Fibroblast of upper back skin (primary cell): ENCODE measurements around the gene CFAP210.
"Not testable (repeated sequence)": the region's sequence is repeated elsewhere in the genome, so short reads cannot be mapped to it uniquely, and the experiment has no call there.

Source experiments
- DNase-seq: peaks from one replicate; pipeline ENCODE4 v3.0.0-alpha.2; 2013

The CFAP210 gene

GRCh38 chr2:169670937-169671336, 23.3 kb downstream of the CFAP210 start:
- DNase-seq: no peak

DNA sequence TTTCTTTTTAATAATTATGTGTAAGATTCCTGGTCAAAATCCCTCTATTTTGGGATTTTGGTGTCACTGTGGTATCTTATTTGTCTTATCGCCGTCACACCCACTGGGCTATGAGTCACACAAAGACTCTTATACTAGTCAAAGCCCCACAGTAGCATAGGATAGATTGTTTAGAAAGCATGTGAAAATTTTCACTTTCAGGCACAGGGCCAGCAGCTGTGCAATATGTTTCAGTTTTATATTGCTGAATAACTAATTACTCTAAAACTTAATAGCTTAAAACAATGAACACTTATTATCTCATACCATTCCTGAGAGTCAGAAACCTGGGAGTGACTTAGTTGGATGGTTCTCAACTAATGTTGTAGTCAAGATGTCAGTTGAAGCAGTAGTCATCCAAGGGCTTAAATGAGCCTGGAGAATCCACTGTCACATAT, 24.0 kb downstream of the CFAP210 start:
- peak; percentile 13 for DNase-seq

GRCh38 chr2:169667583-169667982, 26.6 kb downstream of the CFAP210 start:
- DNase-seq: no peak

DNA sequence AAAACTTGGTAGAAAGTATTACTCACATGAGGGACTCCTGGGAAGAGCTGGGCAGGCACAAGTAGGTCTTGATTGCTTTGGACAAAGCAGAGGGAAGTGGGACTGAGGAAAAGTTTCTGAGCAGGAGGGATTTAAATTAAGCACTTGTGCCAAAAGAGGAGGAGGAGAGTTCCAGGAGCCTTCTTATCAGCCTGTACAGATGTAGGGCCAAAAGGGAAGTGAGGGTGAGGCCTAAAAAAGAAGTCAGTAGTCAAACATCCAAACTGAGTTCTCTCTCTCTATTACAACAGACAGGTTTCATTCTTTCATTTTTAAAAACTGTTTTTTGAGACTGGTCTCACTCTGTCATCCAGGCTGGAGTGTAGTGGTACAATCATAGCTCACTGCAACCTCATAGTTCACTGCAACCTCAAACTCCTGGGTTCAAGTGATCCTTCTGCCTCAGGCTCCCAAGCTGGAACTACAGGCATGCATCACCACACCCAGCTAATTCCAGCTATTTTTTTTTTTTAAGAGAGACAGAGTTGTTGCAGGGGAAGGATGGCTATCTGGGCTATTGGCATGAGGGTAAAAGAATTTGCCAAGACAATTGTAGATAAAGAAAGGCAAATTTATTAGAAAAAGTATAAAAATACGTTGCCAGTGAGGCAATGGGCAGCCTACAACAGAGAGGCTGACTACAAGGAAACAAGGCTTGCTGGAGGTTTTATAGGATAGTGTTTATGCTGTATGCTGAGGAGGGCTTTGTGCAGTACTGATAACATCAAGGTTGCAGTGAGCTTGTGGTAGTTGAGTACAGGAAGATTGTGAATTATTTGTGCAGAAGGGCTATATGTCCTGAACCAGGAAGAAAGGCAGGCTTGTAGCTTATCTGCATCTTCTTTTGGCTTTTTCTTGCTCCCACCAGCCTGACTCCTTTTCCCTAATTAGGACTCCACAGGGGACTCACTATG, 29.0 kb downstream of the CFAP210 start:
- no peak for DNase-seq

GRCh38 chr2:169664600-169664977, 29.6 kb downstream of the CFAP210 start:
- DNase-seq: peak; percentile 48

- DNase-seq: no peak
Measured at GRCh38 chr2:169663247-169663646, 31.0 kb downstream of the CFAP210 start.

DNA sequence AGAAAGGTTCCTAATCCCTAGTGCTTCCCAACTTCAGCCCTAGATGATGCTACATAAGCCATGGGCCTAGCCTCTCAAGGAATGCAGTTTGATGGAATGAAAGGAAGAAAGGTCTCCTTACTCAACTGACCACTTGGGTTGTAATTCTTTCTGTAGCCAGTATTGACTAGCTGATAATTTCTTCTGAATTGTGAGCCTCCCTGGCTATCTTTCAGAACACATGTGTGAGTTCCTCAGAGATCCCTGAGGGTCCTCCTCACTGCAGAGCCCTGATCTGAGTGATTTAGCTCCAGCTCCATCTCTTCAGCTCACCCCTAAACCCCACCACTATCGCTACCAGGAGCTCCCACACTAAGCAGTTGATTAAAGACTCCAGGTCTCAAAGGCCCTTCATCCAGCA, 31.5 kb downstream of the CFAP210 start:
- DNase-seq: no peak

GRCh38 chr2:169661265-169661664, 32.9 kb downstream of the CFAP210 start:
- DNase-seq: no peak

GRCh38 chr2:169659320-169659719, 34.9 kb downstream of the CFAP210 start:
- DNase-seq: no peak

DNA sequence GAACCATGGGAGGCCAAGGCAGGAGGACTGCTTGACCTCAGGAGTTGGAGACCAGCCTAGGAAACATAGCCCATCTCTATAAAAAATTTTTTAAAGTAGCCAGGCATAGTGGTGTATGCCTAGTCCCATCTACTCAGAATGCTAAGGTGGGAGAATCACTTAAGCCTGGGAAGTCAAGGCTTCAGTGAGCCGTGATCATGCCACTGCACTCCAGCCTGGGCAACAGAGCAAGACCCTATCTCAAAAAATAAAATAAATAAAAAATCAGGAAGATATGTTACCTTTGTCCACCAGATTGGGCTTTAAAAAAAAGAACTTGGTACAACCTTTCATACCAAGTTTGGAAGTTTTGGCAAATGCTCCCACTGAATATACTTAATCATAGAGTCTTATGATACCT, 35.3 kb downstream of the CFAP210 start:
- DNase-seq: no peak

DNA sequence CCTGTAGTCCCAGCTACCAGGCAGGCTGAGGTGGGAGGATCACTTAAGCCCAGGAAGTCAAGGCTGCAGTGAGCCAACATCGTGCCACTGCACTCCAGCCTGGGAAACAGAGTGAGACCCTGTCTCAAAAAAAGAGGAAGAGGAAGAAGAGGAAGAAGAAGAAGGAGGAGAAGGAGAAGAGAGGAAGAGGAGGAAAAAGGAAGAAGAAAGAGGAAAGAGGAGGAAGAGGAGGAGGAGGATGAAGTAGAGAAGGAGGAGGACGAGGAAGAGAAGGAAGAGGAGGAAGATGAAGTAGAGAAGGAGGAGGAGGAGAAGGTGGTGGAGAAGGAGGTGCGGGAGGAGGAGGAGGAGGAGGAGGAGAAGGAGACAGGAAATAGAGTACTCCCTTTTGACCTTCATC, 38.0 kb downstream of the CFAP210 start:
- DNase-seq: no peak

GRCh38 chr2:169653636-169654035, 40.6 kb downstream of the CFAP210 start:
- no peak for DNase-seq

DNA sequence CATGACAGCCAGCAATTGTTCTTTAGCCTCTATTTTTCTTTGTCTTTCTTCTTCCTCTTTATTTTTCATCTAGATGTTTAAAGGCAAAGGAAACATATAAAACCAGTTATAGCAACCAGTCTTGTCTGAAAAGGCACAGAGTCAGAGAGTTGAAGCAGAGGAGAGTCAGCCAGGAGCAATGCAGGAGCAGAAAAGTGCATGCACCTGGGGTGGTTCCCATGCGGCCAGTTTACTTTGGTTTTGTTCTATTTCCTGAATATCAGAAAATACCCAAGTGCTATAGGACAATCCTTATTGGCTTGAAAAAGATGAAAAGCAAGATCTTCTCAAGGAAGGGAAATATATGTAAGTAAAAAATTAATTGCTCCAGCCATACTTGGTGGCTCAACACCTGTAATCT, 44.9 kb downstream of the CFAP210 start:
- DNase-seq: no peak

GRCh38 chr2:169647496-169647895, 46.7 kb downstream of the CFAP210 start:
- no peak for DNase-seq

- DNase-seq: no peak
Measured at GRCh38 chr2:169644173-169644572, 50.0 kb downstream of the CFAP210 start.

DNA sequence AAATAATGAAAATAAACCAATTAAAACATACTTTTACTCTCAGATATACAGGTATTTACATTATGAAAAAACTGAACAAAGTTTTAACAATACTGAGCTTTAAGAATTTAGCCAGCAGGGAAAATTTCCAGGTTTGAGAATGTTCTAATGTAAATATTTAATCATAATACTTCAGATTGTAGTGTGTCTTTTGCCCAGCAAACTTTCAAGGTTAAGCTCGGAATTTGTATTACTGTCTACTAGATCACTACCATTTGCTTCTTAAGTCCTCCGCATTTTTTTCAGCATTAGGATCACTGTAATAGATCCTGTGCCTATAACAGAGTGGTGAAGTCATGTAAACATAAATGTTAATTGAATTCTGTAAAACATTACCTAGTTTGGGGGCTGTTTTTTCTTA, 52.7 kb downstream of the CFAP210 start:
- no peak for DNase-seq

GRCh38 chr2:169640104-169640503, 54.1 kb downstream of the CFAP210 start:
- no peak for DNase-seq

- peak; percentile 67 for DNase-seq
Measured at GRCh38 chr2:169637620-169638019, 56.6 kb downstream of the CFAP210 start.

DNA sequence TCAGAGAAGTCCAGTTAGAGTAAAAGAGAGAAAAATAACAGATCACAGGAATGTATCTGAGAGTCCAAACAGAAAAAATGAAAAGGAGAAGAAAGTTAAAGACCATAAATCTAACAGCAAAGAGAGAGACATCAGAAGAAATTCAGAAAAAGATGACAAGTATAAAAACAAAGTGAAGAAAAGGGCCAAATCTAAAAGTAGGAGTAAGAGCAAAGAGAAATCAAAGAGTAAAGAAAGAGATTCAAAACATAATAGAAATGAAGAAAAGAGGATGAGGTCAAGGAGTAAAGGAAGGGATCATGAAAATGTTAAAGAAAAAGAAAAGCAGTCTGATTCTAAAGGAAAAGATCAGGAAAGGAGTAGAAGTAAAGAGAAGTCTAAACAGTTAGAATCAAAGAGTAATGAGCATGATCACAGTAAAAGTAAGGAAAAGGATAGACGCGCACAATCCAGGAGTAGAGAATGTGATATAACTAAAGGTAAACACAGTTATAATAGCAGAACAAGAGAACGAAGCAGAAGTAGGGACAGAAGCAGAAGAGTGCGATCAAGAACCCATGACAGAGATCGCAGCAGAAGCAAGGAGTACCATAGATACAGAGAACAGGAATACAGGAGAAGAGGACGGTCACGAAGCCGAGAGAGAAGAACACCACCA, 57.6 kb downstream of the CFAP210 start:
- no peak for DNase-seq

DNA sequence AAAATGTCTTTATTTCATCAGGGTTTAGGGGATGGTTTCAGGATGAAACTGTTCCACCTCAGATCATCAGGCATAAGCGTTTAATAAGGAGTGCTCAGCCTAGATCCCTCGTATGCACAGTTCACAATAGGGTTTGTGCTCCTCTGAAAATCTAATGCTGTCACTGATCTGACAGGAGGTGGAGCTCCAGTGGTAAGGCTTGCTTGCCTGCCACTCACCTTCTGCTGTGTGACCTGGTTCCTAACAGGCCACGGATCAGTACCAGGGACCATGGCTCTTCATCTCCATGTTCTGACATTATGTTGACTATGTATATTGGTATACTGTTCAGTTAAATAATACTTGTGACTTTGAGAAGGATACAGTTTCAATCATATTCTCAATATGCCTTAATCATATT, 68.4 kb downstream of the CFAP210 start:
- DNase-seq: no peak

- no peak for DNase-seq
Measured at GRCh38 chr2:169623235-169623634, 71.0 kb downstream of the CFAP210 start.

GRCh38 chr2:169620509-169620908, 73.7 kb downstream of the CFAP210 start:
- no peak for DNase-seq

GRCh38 chr2:169619946-169620345, 74.3 kb downstream of the CFAP210 start:
- DNase-seq: no peak

- DNase-seq: not testable (repeated sequence)
Measured at GRCh38 chr2:169615982-169616381, 78.2 kb downstream of the CFAP210 start.
